ENCODE data around the gene FBXO38.

DNA sequence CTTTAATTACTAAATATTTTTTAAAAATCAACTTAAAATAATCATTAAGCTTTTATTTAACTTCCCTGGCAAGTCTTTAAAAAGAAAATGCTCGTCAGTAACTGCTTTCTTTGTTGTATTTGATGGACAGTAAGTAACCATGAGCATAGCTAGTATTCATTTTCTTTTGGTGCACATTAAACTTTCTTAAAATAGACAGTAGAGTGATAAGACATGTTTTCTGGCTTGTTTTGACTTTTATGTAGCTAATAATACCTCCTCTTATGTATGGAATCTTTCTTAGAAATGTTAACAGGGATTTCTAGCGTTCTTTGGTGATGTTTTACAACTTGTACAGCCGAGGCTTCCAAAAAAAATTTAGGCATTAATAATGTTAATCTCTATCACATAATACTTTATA is 22.6 kb downstream of the FBXO38 start:
- TF ChIP-seq, protein P1, sequence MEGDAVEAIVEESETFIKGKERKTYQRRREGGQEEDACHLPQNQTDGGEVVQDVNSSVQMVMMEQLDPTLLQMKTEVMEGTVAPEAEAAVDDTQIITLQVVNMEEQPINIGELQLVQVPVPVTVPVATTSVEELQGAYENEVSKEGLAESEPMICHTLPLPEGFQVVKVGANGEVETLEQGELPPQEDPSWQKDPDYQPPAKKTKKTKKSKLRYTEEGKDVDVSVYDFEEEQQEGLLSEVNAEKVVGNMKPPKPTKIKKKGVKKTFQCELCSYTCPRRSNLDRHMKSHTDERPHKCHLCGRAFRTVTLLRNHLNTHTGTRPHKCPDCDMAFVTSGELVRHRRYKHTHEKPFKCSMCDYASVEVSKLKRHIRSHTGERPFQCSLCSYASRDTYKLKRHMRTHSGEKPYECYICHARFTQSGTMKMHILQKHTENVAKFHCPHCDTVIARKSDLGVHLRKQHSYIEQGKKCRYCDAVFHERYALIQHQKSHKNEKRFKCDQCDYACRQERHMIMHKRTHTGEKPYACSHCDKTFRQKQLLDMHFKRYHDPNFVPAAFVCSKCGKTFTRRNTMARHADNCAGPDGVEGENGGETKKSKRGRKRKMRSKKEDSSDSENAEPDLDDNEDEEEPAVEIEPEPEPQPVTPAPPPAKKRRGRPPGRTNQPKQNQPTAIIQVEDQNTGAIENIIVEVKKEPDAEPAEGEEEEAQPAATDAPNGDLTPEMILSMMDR (IDR thresholded peaks at IDR 0.05): no peak
- TF ChIP-seq EZH2 (IDR thresholded peaks at IDR 0.05; ENCODE audit: borderline replicate concordance, insufficient read depth, low read depth, low read length, poor library complexity, severe bottlenecking): no peak
